ENCODE measurements around the gene FRAT2.

FRAT2 gene

DNA sequence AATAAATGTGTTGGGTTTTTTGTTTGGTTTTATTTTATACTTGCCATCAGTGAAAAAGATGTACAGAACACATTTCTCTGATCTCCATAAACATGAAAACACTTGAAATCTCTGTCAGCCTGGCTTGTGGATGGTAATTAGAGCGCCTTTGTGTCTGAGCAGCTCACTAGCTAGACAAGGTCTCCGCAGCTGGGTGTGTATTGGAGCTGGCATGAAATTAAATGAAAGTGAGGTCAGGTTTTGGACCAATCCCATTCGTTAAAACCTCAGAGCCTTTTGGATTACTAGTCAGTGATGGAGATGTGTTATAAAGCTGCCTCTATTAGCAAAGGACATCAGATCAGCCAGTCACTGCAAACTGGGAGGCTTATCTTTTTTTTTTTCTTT is 12.7 kb downstream of the FRAT2 start:
- Mint-ChIP-seq H3K36me3 (no peaks in the 10 kb centered on the region), H3K9me3 (ENCODE audit: low read depth) (no peaks in the 10 kb centered on the region), H3K27me3 (no peaks in the 10 kb centered on the region), H3K4me1 (ENCODE audit: low read depth) (peaks cover 24% of the 10 kb centered on the region), H3K4me3 (peak overlapping the region; percentile 92), H3K27ac (peak overlapping the region; percentile 73)

DNA sequence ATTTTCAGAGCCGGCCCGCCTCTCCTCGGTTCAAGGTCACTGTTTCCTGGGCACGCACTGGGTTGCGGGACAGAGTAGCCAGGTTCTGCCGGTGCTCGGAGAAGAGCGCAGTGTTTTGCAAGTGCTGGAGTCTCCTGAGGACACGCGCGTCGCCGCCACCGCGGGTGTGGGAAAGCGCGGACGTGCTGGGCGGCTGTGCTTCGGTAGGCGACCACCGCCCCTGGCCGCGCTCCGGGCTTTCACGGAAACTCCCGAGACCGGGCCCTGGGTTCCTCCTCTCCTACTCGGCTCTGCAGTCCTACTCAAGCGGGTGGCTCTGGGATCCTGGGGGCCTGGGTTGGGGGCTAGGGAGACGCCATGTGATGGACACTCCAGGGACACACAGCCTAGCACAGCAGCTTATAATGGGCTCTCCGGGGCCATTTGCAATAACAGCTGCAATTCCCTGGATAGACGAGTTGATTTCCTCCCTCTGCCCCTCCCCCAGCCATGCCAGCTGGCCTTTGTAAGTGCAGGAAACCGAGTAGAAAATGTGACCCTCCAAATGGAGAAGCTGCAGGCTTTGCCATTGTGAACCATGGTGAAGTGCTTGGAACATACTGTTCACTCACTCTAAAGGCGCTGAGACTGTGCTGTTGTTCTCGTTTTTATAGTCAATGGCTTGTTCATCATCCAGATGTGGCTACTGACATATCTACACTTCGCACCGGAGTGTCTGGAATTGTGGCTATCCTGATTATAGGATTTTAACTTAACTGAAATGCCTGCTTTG is 13.3 kb downstream of the FRAT2 start:
- Mint-ChIP-seq H3K36me3 (no peaks in the 10 kb centered on the region), H3K4me1 (ENCODE audit: low read depth) (peaks cover 24% of the 10 kb centered on the region), H3K27ac (peak overlapping the region; percentile 93), H3K27me3 (no peaks in the 10 kb centered on the region), H3K9me3 (ENCODE audit: low read depth) (no peaks in the 10 kb centered on the region), H3K4me3 (peak overlapping the region; percentile 92)

DNA sequence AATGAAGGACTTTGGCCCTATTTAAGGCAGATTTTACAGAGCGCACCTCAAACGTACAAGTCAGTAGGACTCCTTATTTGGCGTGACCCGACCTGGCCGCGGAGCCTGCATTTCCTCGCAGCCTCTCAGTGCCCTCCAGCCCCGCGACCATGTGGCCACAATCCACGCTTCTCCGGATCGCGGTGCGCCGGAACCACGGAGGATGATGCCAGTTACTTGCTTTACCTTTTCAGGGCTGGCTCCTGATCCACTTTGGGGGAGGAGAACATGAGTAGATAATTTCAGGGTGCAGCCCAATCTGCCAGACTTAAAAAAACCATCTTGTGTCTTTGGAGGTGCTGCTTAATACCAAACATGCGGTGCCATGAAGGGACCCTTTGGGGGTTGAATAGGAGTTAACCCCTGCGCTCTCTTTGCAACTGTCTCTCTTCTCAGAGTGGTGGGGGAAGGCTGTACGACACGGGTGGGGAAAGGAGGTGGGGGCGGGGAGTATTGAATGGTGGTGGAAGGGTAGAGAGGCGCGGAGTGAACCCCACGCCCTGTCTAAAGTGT is 14.0 kb downstream of the FRAT2 start:
- H3K4me1 Mint-ChIP-seq (ENCODE audit: low read depth), result peaks cover 24% of the 10 kb centered on the region
- H3K27ac Mint-ChIP-seq, result peak overlapping the region; percentile 93
- peak overlapping the region; percentile 92 for H3K4me3 Mint-ChIP-seq

GRCh38 chr10:97319671-97320479 is 14.7 kb downstream of the FRAT2 start:
- Mint-ChIP-seq H3K4me3 (peak overlapping the region; percentile 92), H3K27me3 (no peaks in the 10 kb centered on the region), H3K36me3 (no peaks in the 10 kb centered on the region), H3K4me1 (ENCODE audit: low read depth) (peaks cover 24% of the 10 kb centered on the region), H3K27ac (peak overlapping the region; percentile 93), H3K9me3 (ENCODE audit: low read depth) (no peaks in the 10 kb centered on the region)

More for the DNA sequence above, 14.0 kb downstream of the FRAT2 start:
- Mint-ChIP-seq H3K36me3 (no peaks in the 10 kb centered on the region), H3K9me3 (ENCODE audit: low read depth) (no peaks in the 10 kb centered on the region), H3K27me3 (no peaks in the 10 kb centered on the region)

GRCh38 chr10:97318772-97319651 is 15.5 kb downstream of the FRAT2 start, which contains the start of gene FRAT1:
FRAT1 (plus strand) TSS chr10:97319271; CDS start chr10:97319454, 183 bp downstream.
- H3K9me3 Mint-ChIP-seq (ENCODE audit: low read depth), result no peaks in the 10 kb centered on the region
- no peaks in the 10 kb centered on the region for H3K36me3 Mint-ChIP-seq
- H3K4me3 Mint-ChIP-seq, result peak within 1 kb of the TSS; percentile 92
- H3K27me3 Mint-ChIP-seq, result no peaks in the 10 kb centered on the region
- H3K27ac Mint-ChIP-seq, result peak within 1 kb of the TSS; percentile 99
- H3K4me1 Mint-ChIP-seq (ENCODE audit: low read depth), result peaks cover 24% of the 10 kb centered on the region

GRCh38 chr10:97314671-97315070 is 19.9 kb downstream of the FRAT2 start:
- Mint-ChIP-seq H3K27ac (no peak overlapping the region), H3K9me3 (ENCODE audit: low read depth) (no peaks in the 10 kb centered on the region), H3K4me3 (no peak overlapping the region), H3K4me1 (ENCODE audit: low read depth) (peaks cover 4% of the 10 kb centered on the region), H3K36me3 (no peaks in the 10 kb centered on the region), H3K27me3 (no peaks in the 10 kb centered on the region)

- no peaks in the 10 kb centered on the region for H3K27me3 Mint-ChIP-seq
- no peaks in the 10 kb centered on the region for H3K4me1 Mint-ChIP-seq (ENCODE audit: low read depth)
- no peaks in the 10 kb centered on the region for H3K36me3 Mint-ChIP-seq
- H3K4me3 Mint-ChIP-seq, result no peak overlapping the region
- H3K27ac Mint-ChIP-seq, result no peak overlapping the region
- H3K9me3 Mint-ChIP-seq (ENCODE audit: low read depth), result no peaks in the 10 kb centered on the region
These were observed 21.6 kb downstream of the FRAT2 start for GRCh38 chr10:97312897-97313296.

DNA sequence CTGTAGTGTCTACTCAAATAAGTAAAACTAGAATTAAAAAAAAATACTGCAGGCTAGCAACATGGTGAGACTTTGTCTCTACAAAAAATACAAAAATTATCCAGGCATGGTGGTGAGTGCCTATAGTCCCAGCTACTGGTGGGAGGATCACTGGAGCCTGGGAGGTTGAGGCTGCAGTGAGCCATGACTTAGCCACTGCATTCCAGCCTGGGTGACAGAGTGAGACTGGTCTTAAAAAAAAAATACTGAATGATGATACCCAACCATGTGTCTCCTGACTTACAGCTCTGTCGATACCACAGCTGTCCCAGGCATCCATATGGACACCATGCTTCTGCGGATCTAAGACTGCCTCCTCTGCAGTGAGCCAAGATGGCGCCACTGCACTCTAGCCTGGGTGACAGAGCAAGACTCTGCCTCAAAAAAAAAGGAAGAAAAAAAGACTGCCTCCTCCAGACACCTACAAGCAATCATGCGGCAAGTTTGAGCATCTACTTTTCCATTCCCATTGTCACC is 23.4 kb downstream of the FRAT2 start:
- H3K36me3 Mint-ChIP-seq, result no peaks in the 10 kb centered on the region
- H3K4me3 Mint-ChIP-seq, result no peak overlapping the region
- no peaks in the 10 kb centered on the region for H3K27me3 Mint-ChIP-seq
- no peak overlapping the region for H3K27ac Mint-ChIP-seq
- H3K4me1 Mint-ChIP-seq (ENCODE audit: low read depth), result no peaks in the 10 kb centered on the region
- H3K9me3 Mint-ChIP-seq (ENCODE audit: low read depth), result no peaks in the 10 kb centered on the region

- H3K9me3 Mint-ChIP-seq (ENCODE audit: low read depth), result no peaks in the 10 kb centered on the region
- H3K36me3 Mint-ChIP-seq, result no peaks in the 10 kb centered on the region
- H3K4me3 Mint-ChIP-seq, result no peak overlapping the region
- no peaks in the 10 kb centered on the region for H3K27me3 Mint-ChIP-seq
- H3K27ac Mint-ChIP-seq, result no peak overlapping the region
- H3K4me1 Mint-ChIP-seq (ENCODE audit: low read depth), result no peaks in the 10 kb centered on the region
These were observed 26.4 kb downstream of the FRAT2 start for GRCh38 chr10:97307866-97308780.

DNA sequence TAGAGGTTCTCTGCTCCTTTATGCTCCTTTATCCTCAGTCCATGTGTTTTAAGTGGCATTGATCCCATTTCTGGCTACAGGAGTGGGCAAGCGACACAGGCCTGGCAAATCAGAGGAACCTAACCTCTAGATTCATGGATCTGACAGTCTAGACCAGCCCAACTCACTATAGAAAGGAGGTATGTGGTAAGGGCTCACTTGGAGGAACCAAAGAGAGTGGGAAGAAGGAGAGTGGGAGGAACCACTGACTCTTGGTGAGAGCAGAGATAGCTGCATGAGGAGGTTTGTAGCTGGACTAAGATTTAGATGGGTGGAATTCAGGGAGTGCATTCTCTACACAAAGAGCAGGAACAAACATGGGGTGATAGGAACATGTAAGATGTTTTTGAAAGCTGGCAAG is 27.1 kb downstream of the FRAT2 start:
- Mint-ChIP-seq H3K27me3 (no peaks in the 10 kb centered on the region), H3K4me3 (no peak overlapping the region), H3K9me3 (ENCODE audit: low read depth) (no peaks in the 10 kb centered on the region), H3K4me1 (ENCODE audit: low read depth) (no peaks in the 10 kb centered on the region), H3K27ac (no peak overlapping the region), H3K36me3 (no peaks in the 10 kb centered on the region)

DNA sequence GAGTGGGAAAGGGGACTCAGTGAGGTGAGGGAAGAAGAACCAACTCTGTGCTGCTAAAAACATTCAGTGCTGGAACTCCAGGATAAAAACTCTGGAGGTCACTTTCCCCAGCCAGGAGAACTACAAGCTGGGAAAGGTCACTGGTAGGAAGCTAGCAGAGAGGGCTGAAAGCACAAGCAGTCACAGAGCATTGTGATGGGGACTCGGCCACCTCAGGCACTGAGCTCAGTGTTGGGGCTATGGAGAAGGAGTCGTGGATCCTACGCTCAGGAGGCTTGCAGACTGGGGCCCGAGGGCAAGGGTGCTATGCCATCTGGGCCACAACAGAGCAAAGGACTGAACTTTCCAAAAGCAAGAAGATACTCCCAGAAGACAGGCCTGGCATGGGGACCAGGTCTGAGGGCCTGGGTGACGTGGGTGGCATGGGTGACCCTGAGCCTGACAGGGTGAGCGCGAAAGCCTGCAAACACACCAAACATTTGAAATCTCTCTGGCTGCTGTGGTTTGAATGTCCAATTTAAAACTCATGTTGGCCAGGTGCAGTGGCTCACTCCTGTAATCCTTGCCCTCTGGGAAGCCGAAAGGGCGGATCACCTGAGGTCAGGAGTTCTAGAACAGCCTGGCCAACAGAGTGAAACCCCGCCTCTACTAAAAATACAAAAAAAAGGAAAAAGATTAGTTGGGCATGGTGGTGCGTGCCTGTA is 32.3 kb downstream of the FRAT2 start:
- no peaks in the 10 kb centered on the region for H3K4me1 Mint-ChIP-seq (ENCODE audit: low read depth)
- H3K9me3 Mint-ChIP-seq (ENCODE audit: low read depth), result no peaks in the 10 kb centered on the region
- H3K36me3 Mint-ChIP-seq, result no peaks in the 10 kb centered on the region
- H3K4me3 Mint-ChIP-seq, result no peak overlapping the region
- no peaks in the 10 kb centered on the region for H3K27me3 Mint-ChIP-seq
- no peak overlapping the region for H3K27ac Mint-ChIP-seq

- H3K4me1 Mint-ChIP-seq (ENCODE audit: low read depth), result no peaks in the 10 kb centered on the region
- H3K27me3 Mint-ChIP-seq, result no peaks in the 10 kb centered on the region
- H3K4me3 Mint-ChIP-seq, result no peak overlapping the region
- no peaks in the 10 kb centered on the region for H3K9me3 Mint-ChIP-seq (ENCODE audit: low read depth)
- H3K27ac Mint-ChIP-seq, result no peak overlapping the region
- no peaks in the 10 kb centered on the region for H3K36me3 Mint-ChIP-seq
These were observed 33.5 kb downstream of the FRAT2 start for GRCh38 chr10:97300980-97301379.

GRCh38 chr10:97298223-97298571 is 36.3 kb downstream of the FRAT2 start:
- Mint-ChIP-seq H3K36me3 (no peaks in the 10 kb centered on the region), H3K27me3 (no peaks in the 10 kb centered on the region), H3K4me3 (no peak overlapping the region), H3K4me1 (ENCODE audit: low read depth) (no peaks in the 10 kb centered on the region), H3K27ac (no peak overlapping the region), H3K9me3 (ENCODE audit: low read depth) (no peaks in the 10 kb centered on the region)
